H9 (cell line): ENCODE results near the gene MYH14. TPM values are rescaled to one million over a fixed set of nuclear protein-coding genes. Genes with fewer than 3 reads are reported as not detected.

Source experiments
- DNase-seq: peaks from one replicate; pipeline ENCODE4 v3.0.0-alpha.2; 2017
- H2AFZ ChIP-seq: one replicate; pipeline ENCODE4 v1.6.1; 2013; ENCODE audit warnings: mild to moderate bottlenecking, low read length, control low read depth, moderate library complexity
- H2AK5ac ChIP-seq: 2 replicates; pipeline ENCODE4 v1.6.1; 2013; ENCODE audit warnings: low read length, control low read depth, mixed read lengths; ENCODE audit not compliant: insufficient read length
- H2BK120ac ChIP-seq: one replicate; pipeline ENCODE4 v1.6.1; 2013; ENCODE audit warnings: low read depth, mild to moderate bottlenecking, low read length, control low read depth, inconsistent platforms; ENCODE audit not compliant: poor library complexity, severe bottlenecking
- H2BK12ac ChIP-seq: 2 replicates; pipeline ENCODE4 v1.6.1; 2013; ENCODE audit warnings: low read length, control low read depth, mixed read lengths, low read depth; ENCODE audit not compliant: insufficient read length
- H2BK15ac ChIP-seq: 2 replicates; pipeline ENCODE4 v1.6.1; 2013; ENCODE audit warnings: low read depth, low read length, control low read depth
- H2BK20ac ChIP-seq: one replicate; pipeline ENCODE4 v1.6.1; 2013; ENCODE audit warnings: low read depth, mild to moderate bottlenecking, low read length, control low read depth, inconsistent platforms; ENCODE audit not compliant: poor library complexity, severe bottlenecking
- H2BK5ac ChIP-seq: 2 replicates; pipeline ENCODE4 v1.6.1; 2013; ENCODE audit warnings: low read length, control low read depth, mixed read lengths; ENCODE audit not compliant: insufficient read length
- H3K14ac ChIP-seq: 2 replicates; pipeline ENCODE4 v1.6.1; 2013; ENCODE audit warnings: low read length, control low read depth; ENCODE audit not compliant: insufficient read depth
- H3K18ac ChIP-seq: 2 replicates; pipeline ENCODE4 v1.6.1; 2013; ENCODE audit warnings: low read depth, mild to moderate bottlenecking, mixed read lengths, low read length, control low read depth; ENCODE audit not compliant: insufficient read length
- H3K23ac ChIP-seq: 2 replicates; pipeline ENCODE4 v1.6.1; 2013; ENCODE audit warnings: low read length, control low read depth, mixed read lengths, low read depth; ENCODE audit not compliant: insufficient read length
- H3K23me2 ChIP-seq: 2 replicates; pipeline ENCODE4 v1.6.1; 2013; ENCODE audit warnings: low read depth, mild to moderate bottlenecking, mixed read lengths, low read length, control low read depth; ENCODE audit not compliant: insufficient read length, poor library complexity, severe bottlenecking
- H3K27ac ChIP-seq: 2 replicates; pipeline ENCODE4 v1.5.1; 2013; ENCODE audit warnings: low read length, control low read depth, mixed read lengths, low read depth; ENCODE audit not compliant: insufficient read length
- H3K27me3 ChIP-seq: 2 replicates; pipeline ENCODE4 v1.6.1; 2013; ENCODE audit warnings: low read length, control low read depth, inconsistent platforms; ENCODE audit not compliant: insufficient read depth
- H3K4ac ChIP-seq: 2 replicates; pipeline ENCODE4 v1.6.1; 2013; ENCODE audit warnings: low read depth, mild to moderate bottlenecking, control low read depth, inconsistent platforms, low read length, moderate library complexity
- H3K4me1 ChIP-seq: 2 replicates; pipeline ENCODE4 v1.6.1; 2013; ENCODE audit warnings: low read length, control low read depth, inconsistent platforms; ENCODE audit not compliant: insufficient read depth
- H3K4me2 ChIP-seq: 2 replicates; pipeline ENCODE4 v1.6.1; 2013; ENCODE audit warnings: low read length, control low read depth, mixed read lengths; ENCODE audit not compliant: insufficient read length, insufficient read depth
- H3K56ac ChIP-seq: 2 replicates; pipeline ENCODE4 v1.6.1; 2013; ENCODE audit warnings: low read depth, mild to moderate bottlenecking, mixed read lengths, low read length, control low read depth; ENCODE audit not compliant: insufficient read length
- H3K79me1 ChIP-seq: 2 replicates; pipeline ENCODE4 v1.6.1; 2013; ENCODE audit warnings: low read depth, mild to moderate bottlenecking, moderate library complexity, low read length, control low read depth, inconsistent platforms; ENCODE audit not compliant: insufficient read depth, poor library complexity, severe bottlenecking
- H3K79me2 ChIP-seq: 2 replicates; pipeline ENCODE4 v1.6.1; 2013; ENCODE audit warnings: low read length, control low read depth, inconsistent platforms; ENCODE audit not compliant: insufficient read depth
- H3K9ac ChIP-seq: 2 replicates; pipeline ENCODE4 v1.6.1; 2013; ENCODE audit warnings: low read length, control low read depth, mixed read lengths; ENCODE audit not compliant: insufficient read length; ENCODE audit errors: extremely low read depth
- H3K9me3 ChIP-seq: one replicate; pipeline ENCODE4 v1.6.1; 2013; ENCODE audit warnings: low read depth, low read length, inconsistent platforms; ENCODE audit not compliant: control insufficient read depth
- H3T11ph ChIP-seq: one replicate; pipeline ENCODE4 v1.6.1; 2013; ENCODE audit warnings: mild to moderate bottlenecking, low read length, control low read depth, inconsistent platforms
- H4K20me1 ChIP-seq: one replicate; pipeline ENCODE4 v1.6.1; 2013; ENCODE audit not compliant: control insufficient read depth, insufficient read length, insufficient read depth
- H4K5ac ChIP-seq: 2 replicates; pipeline ENCODE4 v1.6.1; 2013; ENCODE audit warnings: low read depth, mild to moderate bottlenecking, mixed read lengths, low read length, control low read depth; ENCODE audit not compliant: insufficient read length
- H4K8ac ChIP-seq: replicated peaks from 2 replicates; pipeline ENCODE4 v1.6.1; 2013; ENCODE audit warnings: low read length, control low read depth, mixed read lengths, low read depth; ENCODE audit not compliant: insufficient read length
- H4K91ac ChIP-seq: 2 replicates; pipeline ENCODE4 v1.6.1; 2013; ENCODE audit warnings: low read depth, mild to moderate bottlenecking, moderate library complexity, mixed read lengths, low read length, control low read depth; ENCODE audit not compliant: insufficient read length
- H3K27ac Mint-ChIP-seq, 3 experiments: 2 replicates in 2 of 3; 3 replicates in 1 of 3; pipeline ENCODE4 v1.8.0; 2020 to 2021; ENCODE audit warnings: mixed read lengths in 3 of 3, mild to moderate bottlenecking in 1 of 3, moderate library complexity in 1 of 3
- H3K27me3 Mint-ChIP-seq: 2 replicates; pipeline ENCODE4 v1.8.0; 2021; ENCODE audit warnings: low read depth, mild to moderate bottlenecking, moderate library complexity, mixed read lengths
- H3K36me3 Mint-ChIP-seq, 3 experiments: 2 replicates in 2 of 3; 3 replicates in 1 of 3; pipeline ENCODE4 v1.8.0; 2020 to 2021; ENCODE audit warnings: low read depth in 3 of 3, mixed read lengths in 3 of 3; ENCODE audit not compliant: insufficient read depth in 1 of 3
- H3K4me1 Mint-ChIP-seq, 2 experiments: 2 replicates each; pipeline ENCODE4 v1.8.0; 2020; ENCODE audit warnings: mixed read lengths in 2 of 2
- H3K4me3 Mint-ChIP-seq, 2 experiments: 2 replicates in 1 of 2; 3 replicates in 1 of 2; pipeline ENCODE4 v1.8.0; 2020 to 2021; ENCODE audit warnings: mild to moderate bottlenecking in 2 of 2, mixed read lengths in 2 of 2, moderate library complexity in 1 of 2
- H3K9me3 Mint-ChIP-seq, 2 experiments: 2 replicates in 1 of 2; 3 replicates in 1 of 2; pipeline ENCODE4 v1.8.0; 2020; ENCODE audit warnings: mild to moderate bottlenecking in 2 of 2, mixed read lengths in 2 of 2, moderate library complexity in 1 of 2
- CTCF ChIP-seq: fragments of 200-600 bp; sonication (generic); conservative IDR thresholded peaks from 3 replicates; pipeline ENCODE4 v1.8.0; 2021; ENCODE audit warnings: antibody characterized with exemption, mild to moderate bottlenecking
- WGBS: extraction: QIAGEN DNeasy Blood & Tissue Kit; methylation state at CpG from one replicate; pipeline ENCODE4 v1.1.7; 2013; ENCODE audit warnings: missing lambda C conversion rate, low lambda C conversion rate, mixed read lengths; ENCODE audit not compliant: insufficient read length; ENCODE audit errors: extremely low coverage; 5-methylcytosine and 5-hydroxymethylcytosine counted together
- total RNA-seq: library from RNA; stranded (reverse); gene quantifications from 2 replicates; pipeline ENCODE4 v1.2.1, GENCODE V29; 2021

MYH14 gene
- total RNA-seq, 1 experiment from 2014 or later = 27.7 TPM

GRCh38 chr19:50356691-50357177 lies 153.3 kb downstream of the MYH14 start:
- H3K9ac ChIP-seq = no peak overlapping the region
- H4K5ac ChIP-seq = no peak overlapping the region
- H3K4me1 ChIP-seq = peaks cover 2% of the 10 kb centered on the region; the same call in 1 of the 2 replicates
- no peak overlapping the region for H4K8ac ChIP-seq
- Mint-ChIP-seq H3K4me3 (no peak overlapping the region), H3K27me3 (peaks cover 7% of the 10 kb centered on the region), H3K4me1 (peaks cover 7 to 14% of the 10 kb centered on the region in 2 experiments), H3K27ac (peak overlapping the region in 1 of 3 experiments; percentile 34; a peak in 1 of 7 replicates), H3K36me3 (peaks cover 0 to 8% (median 6%) of the 10 kb centered on the region in 3 experiments; a peak in 3 of 7 replicates), H3K9me3 (no peaks in the 10 kb centered on the region; a peak in 2 of 5 replicates)
- TF ChIP-seq CTCF = no peak
- H2BK20ac ChIP-seq = no peak overlapping the region
- H3K4ac ChIP-seq = no peak overlapping the region
- H2AFZ ChIP-seq = no peak overlapping the region
- H3K56ac ChIP-seq = no peak overlapping the region
- H3K79me2 ChIP-seq = no peaks in the 10 kb centered on the region
- no peaks in the 10 kb centered on the region for H3K79me1 ChIP-seq
- no peak overlapping the region for H2BK15ac ChIP-seq
- H4K20me1 ChIP-seq = no peaks in the 10 kb centered on the region
- H3K23ac ChIP-seq = no peak overlapping the region
- WGBS = no CpG with 5 or more reads among the region's 13 CpGs
- no peak overlapping the region for H3K27ac ChIP-seq
- DNase-seq = no peak
- no peak overlapping the region for H4K91ac ChIP-seq
- no peak overlapping the region for H3K18ac ChIP-seq
- no peak overlapping the region for H2BK12ac ChIP-seq
- H2BK5ac ChIP-seq = no peak overlapping the region
- no peaks in the 10 kb centered on the region for H3K27me3 ChIP-seq
- H2AK5ac ChIP-seq = no peak overlapping the region
- H3K23me2 ChIP-seq = no peaks in the 10 kb centered on the region
- H3K9me3 ChIP-seq = no peaks in the 10 kb centered on the region
- H3K14ac ChIP-seq = no peak overlapping the region
- no peak overlapping the region for H3T11ph ChIP-seq
- H2BK120ac ChIP-seq = no peak overlapping the region
- H3K4me2 ChIP-seq = no peak overlapping the region
